GM23248 (cell line): ENCODE results near the gene ADAMTS17.

ENCODE experiments used
- EZH2 ChIP-seq: fragments of 200-600 bp; sonication (generic); IDR thresholded peaks from 2 replicates; pipeline ENCODE4 v1.6.1; 2018; ENCODE audit warnings: antibody characterized with exemption, mild to moderate bottlenecking; ENCODE audit not compliant: insufficient read depth, poor library complexity, severe bottlenecking
- EZH2phosphoT487 ChIP-seq: fragments of 200-600 bp; sonication (generic); IDR thresholded peaks from 2 replicates; pipeline ENCODE4 v1.6.1; 2018; ENCODE audit warnings: antibody characterized with exemption, moderate library complexity, mild to moderate bottlenecking, low read depth; ENCODE audit not compliant: insufficient read depth

- TF ChIP-seq EZH2 (no peak), EZH2phosphoT487 (no peak)
Observed at GRCh38 chr15:99994849-99995248, 346.9 kb downstream of the ADAMTS17 start.
